Measurements from ENCODE around the gene TAX1BP3.
"Not testable (repeated sequence)": the region's sequence is repeated elsewhere in the genome, so short reads cannot be mapped to it uniquely, and the experiment has no call there.

TAX1BP3 gene, protein sequence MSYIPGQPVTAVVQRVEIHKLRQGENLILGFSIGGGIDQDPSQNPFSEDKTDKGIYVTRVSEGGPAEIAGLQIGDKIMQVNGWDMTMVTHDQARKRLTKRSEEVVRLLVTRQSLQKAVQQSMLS

GRCh38 chr17:3668279-3669084 lies at the start of gene TAX1BP3, which contains the start of gene EMC6:
Gene TAX1BP3, minus strand, starts transcription at chr17:3668578. Its CDS starts 52 bp downstream, at chr17:3668526.
Gene EMC6, plus strand, starts transcription at chr17:3668812. Its CDS starts 335 bp downstream, at chr17:3669147.
- DNase-seq (ENCODE audit: low spot score) = peak; percentile 98

DNA sequence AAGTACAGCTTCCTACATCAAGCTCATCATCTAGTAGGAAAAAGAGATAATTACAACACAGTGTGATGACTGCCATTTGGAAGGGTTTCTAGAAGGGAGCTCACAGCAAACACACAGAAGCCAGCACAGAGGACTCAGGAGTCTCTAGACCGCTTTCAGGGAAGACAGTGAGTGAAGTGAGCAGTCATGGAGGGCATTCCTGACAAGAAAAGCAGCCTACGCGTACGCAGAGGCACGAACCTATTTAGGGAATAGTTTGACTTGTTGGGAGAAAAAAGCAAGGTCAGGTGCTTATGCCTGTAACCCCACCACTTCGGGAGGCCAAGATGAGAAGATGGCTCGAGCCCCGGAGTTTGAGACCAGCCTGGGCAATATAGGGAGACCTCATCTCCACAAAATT lies 46.9 kb upstream of the TAX1BP3 start:
- no peak for DNase-seq (ENCODE audit: low spot score)

- no peak for DNase-seq (ENCODE audit: low spot score)
These were observed 44.6 kb upstream of the TAX1BP3 start for GRCh38 chr17:3712811-3713463.

DNA sequence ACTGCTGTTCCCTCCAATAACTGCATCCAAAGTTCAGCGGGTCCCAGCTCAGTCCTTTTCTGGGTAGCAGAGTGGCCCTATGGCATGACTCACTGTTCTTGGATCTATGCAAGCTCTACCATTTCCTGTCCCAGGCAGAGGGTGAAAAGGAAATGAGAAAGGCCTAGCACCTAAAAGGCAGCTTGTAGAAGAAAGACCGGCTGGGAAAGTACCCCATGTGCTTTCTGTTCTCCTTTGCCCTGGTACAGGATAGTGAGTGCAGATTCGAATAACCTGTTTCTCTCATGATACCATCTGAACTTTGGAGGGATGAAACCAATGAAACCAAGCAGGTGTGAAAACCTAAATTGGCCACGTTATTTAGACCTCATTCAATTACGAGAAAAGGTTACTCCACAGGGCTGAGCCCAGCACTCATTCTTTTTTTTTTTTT lies 42.6 kb upstream of the TAX1BP3 start:
- DNase-seq (ENCODE audit: low spot score) = peak; percentile 66

DNA sequence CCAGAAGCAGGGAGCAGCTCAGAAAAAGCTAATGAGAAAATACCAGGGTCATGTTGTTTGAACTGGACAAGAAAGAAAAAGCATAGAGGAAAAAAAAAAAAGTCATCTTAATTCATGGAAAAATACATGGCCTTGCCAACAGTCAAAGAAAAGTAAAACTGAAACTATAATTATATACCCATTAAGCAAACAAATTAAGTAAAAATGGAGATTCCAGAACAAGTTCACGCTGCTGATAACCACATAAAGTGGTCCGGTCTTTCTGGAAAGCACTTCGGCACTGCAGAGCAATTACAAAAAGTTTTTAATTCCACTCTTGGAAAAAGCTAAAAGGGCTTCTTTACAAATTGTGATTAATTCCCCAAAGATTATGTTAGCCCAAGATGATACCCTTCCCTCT lies 40.0 kb upstream of the TAX1BP3 start:
- no peak for DNase-seq (ENCODE audit: low spot score)

DNA sequence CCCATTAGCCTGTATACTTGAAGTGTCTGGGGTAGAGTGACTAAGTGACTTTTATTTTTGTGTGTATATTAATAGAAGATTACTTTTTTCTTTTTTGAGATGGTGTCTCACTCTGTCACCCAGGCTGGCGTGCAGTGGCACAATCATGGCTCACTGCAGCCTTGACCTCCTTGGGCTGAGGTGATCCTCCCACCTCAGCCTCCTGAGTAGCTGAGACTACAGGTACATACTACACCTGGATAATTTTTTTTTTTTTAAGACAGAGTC lies 37.3 kb upstream of the TAX1BP3 start:
- not testable (repeated sequence) for DNase-seq (ENCODE audit: low spot score)

DNA sequence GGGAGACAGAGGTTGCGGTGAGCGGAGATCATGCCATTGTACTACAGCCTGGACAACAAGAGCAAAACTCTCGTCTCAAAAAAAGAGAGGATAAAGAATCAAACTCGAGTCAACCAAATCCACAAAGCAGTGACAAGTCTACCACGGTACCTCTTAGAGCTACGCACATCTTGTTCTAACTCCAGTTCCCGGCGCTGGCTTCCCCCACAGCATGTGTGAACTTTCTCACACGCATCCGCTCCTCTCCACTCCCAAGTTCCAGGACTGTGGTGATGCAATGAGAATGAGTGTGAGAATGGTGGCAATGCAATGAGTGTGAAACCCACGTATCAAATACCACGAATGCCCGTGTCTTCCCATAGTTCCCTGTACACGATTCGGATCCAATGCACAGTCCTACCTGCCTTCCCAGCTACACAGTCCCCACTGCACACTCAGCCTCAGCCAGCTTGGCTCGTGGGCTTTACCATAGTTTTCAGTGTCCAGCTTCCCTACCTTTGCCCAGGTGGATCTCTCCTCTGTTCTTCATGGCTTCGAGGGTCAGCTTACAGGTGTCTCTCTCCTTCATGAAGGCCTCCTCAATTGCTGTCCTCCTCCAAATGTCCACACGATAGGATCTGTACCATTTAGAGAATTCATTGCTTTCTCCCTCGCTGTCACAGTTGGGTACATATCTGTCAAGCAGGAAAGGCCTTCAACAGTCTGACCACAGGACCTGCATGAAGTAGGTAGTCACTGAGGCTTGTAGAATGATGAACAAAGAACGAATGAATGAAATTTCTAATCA lies 36.7 kb upstream of the TAX1BP3 start:
- no peak for DNase-seq (ENCODE audit: low spot score)

- not testable (repeated sequence) for DNase-seq (ENCODE audit: low spot score)
These were observed 33.7 kb upstream of the TAX1BP3 start for GRCh38 chr17:3702041-3702539.

GRCh38 chr17:3699951-3700350 lies 31.6 kb upstream of the TAX1BP3 start:
- no peak for DNase-seq (ENCODE audit: low spot score)

DNA sequence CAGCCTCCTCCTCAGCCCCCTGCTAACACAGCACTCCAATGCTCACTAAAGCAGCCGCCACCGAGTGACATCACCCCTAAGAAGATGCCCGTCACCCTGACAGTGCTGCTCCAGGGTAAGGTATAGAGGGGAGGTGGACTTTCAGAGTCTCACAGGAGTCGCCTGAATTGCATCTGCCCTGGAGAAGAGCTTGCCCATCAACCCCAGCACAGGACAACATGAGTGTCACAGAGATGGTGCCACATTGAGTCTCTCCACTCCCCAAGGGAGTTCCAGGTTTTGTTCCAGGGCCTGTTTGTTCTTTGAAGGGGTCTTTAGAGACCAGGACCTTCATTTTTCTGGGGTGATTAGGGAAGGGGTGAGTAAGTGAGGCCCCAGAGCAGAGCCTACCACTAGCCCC lies 29.8 kb upstream of the TAX1BP3 start:
- DNase-seq (ENCODE audit: low spot score) = no peak

DNA sequence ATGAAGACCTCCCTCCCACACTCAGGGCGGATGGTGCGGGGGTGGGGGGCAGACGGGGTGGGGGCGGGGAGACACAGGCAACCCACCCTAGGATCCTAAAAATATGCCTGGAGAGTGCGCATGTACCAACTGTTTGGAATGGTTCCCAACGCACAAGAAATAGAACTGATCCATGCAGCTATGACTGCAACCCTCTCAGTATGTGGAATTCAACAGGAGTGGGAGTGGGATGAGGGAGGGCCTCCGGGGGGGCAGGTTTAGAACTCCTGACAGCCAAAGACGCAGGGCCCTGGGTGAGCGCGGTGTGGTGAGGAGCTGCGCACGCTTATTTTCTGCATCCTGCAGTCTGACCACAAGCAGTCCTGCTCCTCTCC lies 28.7 kb upstream of the TAX1BP3 start:
- DNase-seq (ENCODE audit: low spot score) = no peak

- DNase-seq (ENCODE audit: low spot score) = peak; percentile 17
These were observed 27.5 kb upstream of the TAX1BP3 start, which contains the start of gene P2RX5 for GRCh38 chr17:3695723-3696411. Gene P2RX5, minus strand, starts transcription at chr17:3696155. Its CDS starts 150 bp downstream, at chr17:3696005.

DNA sequence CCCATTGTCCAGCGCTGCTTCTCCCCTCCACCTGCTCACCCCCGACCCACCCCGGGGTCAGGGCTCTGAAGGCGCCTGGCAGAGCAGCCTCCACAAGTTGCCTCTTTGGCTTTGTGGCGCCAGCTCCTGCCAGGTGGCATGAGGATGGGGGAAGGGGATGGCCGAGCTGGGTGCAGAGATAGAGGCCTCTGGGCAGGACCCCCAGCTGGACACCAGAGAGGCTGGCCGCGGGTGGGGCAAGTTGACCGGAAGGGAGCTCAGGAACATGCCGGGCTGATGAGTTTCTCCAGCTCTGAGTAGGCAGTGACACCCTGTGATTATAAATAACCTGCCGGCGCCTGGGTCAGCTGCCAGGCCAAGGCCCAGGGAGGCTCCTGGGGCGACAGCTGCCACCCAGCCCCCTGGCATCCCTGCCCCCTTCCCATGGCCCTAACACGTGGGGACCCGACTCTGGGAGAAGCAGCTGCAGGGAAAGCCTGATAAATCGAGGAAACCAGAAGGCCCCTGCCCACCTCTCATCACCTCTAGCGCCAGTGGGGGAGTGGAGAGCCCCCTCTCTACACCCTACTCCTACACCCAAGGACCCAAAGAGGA lies 26.8 kb upstream of the TAX1BP3 start:
- DNase-seq (ENCODE audit: low spot score) = peak; percentile 61

DNA sequence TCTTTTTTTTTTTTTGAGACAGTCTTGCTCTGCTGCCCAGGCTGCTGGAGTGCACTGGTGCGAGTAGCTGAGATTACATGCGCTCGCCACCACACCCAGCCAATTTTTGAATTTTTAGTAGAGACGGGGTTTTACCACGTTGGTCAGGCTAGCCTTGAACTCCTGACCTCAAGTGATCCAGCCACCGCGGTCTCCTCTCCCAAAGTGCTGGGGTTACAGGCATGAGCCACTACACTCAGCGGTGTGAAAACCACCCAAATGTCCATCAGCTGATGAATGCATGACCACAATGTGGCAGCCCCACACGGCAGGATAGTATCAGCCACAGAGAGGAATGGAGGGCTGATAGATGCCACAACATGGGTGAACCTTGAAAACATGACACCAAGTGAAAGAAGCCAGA lies 25.5 kb upstream of the TAX1BP3 start:
- peak; percentile 63 for DNase-seq (ENCODE audit: low spot score)

DNA sequence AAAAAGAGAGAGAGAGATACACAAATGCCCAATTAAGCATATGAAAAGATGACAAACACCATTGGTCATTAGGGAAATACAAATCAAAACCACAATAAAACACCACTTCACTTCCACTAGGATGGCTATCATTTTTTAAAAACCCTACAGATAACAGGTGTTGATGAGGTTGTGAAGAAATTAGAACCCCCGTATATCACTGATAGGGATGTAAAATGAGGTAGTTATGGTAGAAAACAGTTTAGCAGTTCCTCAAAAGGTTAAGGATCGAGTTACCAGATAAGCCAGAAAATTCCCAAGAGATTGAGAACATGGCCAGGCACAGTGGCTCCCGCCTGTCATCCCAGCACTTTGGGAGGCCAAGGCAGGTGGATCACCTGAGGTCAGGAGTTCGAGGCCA lies 24.8 kb upstream of the TAX1BP3 start:
- DNase-seq (ENCODE audit: low spot score) = no peak

DNA sequence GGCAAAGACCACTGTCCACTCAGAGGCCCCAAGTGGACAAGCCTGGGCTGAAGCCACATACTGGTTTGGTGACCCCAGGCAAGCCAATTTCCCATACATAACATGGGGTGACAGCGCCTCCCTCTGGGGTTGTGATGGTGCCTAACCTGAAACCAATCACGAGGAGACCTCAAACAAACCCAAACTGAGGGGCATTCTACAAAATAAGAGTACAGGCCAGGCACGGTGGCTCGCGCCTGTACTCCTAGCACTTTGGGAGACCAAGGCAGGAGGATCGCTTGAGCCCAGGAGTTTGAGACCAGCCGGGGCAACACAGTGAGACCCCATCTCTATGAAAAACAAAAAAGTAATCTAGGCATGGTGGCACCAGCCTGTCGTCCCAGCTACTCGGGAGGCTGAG lies 24.0 kb upstream of the TAX1BP3 start:
- DNase-seq (ENCODE audit: low spot score) = no peak

DNA sequence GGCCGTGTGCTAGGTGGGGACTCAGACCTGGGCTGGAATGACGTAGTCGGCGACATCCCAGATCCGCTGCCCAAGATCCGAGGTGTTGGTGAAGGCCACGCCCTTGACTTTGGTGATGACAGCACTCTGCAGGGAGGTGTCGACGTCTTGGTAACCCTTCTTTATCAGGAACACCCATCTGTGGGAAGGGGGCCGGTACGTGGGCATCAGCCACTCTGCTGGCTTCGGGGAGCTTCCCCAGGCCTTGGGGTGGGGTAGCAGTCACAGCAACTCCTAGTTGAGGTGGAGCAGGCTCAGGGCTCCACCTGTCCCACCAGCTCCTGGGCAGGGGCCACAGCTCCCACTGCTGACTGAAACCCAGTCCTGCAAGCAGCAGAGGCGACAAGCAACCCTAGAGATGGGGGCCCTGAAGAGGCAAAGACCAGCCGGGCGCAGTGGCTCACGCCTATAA lies 23.3 kb upstream of the TAX1BP3 start:
- DNase-seq (ENCODE audit: low spot score) = no peak

DNA sequence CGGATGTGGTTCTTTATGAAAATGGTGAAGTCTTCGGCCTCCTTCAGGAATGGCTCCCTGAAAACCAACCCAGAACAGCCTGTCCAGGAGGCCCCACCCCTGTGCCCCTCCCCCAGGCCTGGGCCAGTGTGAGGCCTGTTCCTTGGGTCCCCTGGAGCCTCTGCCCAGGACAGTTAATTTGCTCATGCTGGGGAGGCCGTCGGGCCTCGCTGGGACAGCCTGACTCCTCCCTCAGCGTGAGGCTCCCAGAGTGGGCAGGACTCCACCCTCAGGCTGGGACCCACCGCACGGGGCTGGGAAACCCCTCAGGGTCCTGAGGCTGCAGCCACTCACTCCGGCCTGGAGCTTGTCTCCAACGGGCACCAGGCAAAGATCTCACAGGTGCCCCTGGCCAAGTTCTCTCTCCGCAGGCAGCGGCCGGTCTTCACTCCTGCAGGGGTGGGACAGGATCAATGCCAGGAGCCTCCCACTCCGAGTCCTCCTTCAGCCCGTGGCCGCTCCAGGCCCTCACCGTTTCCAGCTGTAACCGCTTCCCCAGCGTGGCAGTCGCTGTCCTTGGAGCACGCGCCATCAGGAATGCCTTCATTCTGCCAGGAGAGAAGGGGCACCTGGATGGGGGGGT lies 21.8 kb upstream of the TAX1BP3 start:
- DNase-seq (ENCODE audit: low spot score) = no peak

DNA sequence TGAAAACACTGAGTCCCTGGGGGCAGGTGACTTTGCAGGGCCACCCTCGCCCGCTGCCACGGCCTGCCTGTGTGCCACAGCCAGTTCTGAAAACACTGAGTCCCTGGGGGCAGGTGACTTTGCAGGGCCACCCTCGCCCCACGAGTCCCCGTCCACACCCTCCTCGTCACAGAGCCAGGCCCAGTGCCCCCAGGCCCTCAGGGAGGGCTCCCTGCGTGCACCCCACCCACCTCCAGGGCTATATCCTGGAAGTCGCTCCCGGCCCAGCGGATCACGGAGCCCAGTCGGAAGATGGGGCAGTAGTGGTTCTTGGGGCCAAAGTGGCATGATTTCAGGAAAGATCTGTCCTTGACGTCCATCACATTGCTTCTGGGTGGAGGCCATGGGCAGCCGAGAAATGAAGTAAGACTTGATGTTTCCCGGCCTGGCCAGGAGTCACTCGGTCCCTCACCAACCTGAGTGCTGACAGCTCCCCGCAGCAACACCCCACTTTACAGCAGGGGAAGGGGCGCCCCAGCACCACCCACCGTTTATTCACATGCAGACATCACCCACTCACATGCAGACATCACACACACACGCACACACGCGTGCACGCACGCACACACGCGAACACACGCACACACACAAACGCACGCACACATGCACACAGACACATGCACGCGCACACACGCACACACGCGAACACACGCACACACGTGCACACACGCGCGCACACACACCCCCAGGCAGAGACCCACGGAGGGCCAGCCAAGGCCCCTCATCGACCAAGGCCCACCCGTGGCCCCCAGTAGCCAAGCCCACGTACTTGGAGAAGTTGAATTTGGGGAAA lies 21.1 kb upstream of the TAX1BP3 start:
- no peak for DNase-seq (ENCODE audit: low spot score)

DNA sequence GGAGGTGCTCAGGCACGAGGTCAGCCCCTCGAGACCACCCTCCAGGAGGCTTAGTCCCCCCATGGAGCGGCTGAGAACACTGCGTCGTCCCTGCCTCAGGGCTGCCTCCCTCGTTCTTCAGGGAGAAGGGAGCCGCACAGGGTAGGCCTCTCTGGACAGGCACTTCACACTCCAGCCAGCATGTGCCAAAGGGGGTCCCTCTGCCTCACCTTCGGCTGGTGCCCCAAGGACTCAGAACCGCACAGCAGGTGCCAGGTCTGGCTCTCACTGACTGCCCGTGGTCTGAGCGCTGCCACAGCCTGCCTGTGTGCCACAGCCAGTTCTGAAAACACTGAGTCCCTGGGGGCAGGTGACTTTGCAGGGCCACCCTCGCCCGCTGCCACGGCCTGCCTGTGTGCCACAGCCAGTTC lies 20.5 kb upstream of the TAX1BP3 start:
- no peak for DNase-seq (ENCODE audit: low spot score)
